GM12801 (cell line): ENCODE measurements around the gene SCUBE1.

Experiments used
- CTCF ChIP-seq: IDR thresholded peaks from one replicate; pipeline ENCODE4 v1.5.1; 2011; ENCODE audit warnings: control low read depth; ENCODE audit not compliant: insufficient read length; ENCODE audit errors: extremely low read depth

The SCUBE1 gene

GRCh38 chr22:43170131-43170480, 173.1 kb downstream of the SCUBE1 start:
- TF ChIP-seq CTCF: no peak

GRCh38 chr22:43169310-43170130, 173.7 kb downstream of the SCUBE1 start:
- TF ChIP-seq CTCF: no peak

GRCh38 chr22:43168471-43169309, 174.5 kb downstream of the SCUBE1 start:
- no peak for TF ChIP-seq CTCF

- TF ChIP-seq CTCF: no peak
Observed at GRCh38 chr22:43167001-43167589, 176.1 kb downstream of the SCUBE1 start.

- TF ChIP-seq CTCF: no peak
Observed at GRCh38 chr22:43166132-43166930, 176.8 kb downstream of the SCUBE1 start.

- no peak for TF ChIP-seq CTCF
Observed at GRCh38 chr22:43164636-43165035, 178.5 kb downstream of the SCUBE1 start.
